Measurements from ENCODE around the gene LCORL.
"Not testable (repeated sequence)": the region's sequence is repeated elsewhere in the genome, so short reads cannot be mapped to it uniquely, and the experiment has no call there.

Gene LCORL

GRCh38 chr4:18014269-18014668 lies 7.3 kb downstream of the LCORL start:
- no peak for DNase-seq

GRCh38 chr4:18012807-18013462 lies 8.6 kb downstream of the LCORL start:
- DNase-seq: no peak

- DNase-seq: no peak
Observed at GRCh38 chr4:18012134-18012806, 9.3 kb downstream of the LCORL start.

GRCh38 chr4:18007625-18008024 lies 13.9 kb downstream of the LCORL start:
- no peak for DNase-seq

GRCh38 chr4:18006432-18006831 lies 15.1 kb downstream of the LCORL start:
- DNase-seq: not testable (repeated sequence)

- no peak for DNase-seq
Observed at GRCh38 chr4:17997129-17997528, 24.4 kb downstream of the LCORL start.

GRCh38 chr4:17995165-17995564 lies 26.4 kb downstream of the LCORL start:
- DNase-seq: no peak

GRCh38 chr4:17985832-17986231 lies 35.7 kb downstream of the LCORL start:
- no peak for DNase-seq

GRCh38 chr4:17981063-17981462 lies 40.5 kb downstream of the LCORL start:
- DNase-seq: no peak

- no peak for DNase-seq
Observed at GRCh38 chr4:17968721-17969120, 52.8 kb downstream of the LCORL start.

- no peak for DNase-seq
Observed at GRCh38 chr4:17967078-17967477, 54.5 kb downstream of the LCORL start.

GRCh38 chr4:17966312-17966711 lies 55.2 kb downstream of the LCORL start:
- DNase-seq: no peak

- DNase-seq: no peak
Observed at GRCh38 chr4:17964576-17964975, 57.0 kb downstream of the LCORL start.

GRCh38 chr4:17962171-17962570 lies 59.4 kb downstream of the LCORL start:
- DNase-seq: no peak

- DNase-seq: no peak
Observed at GRCh38 chr4:17961249-17961648, 60.3 kb downstream of the LCORL start.

- DNase-seq: no peak
Observed at GRCh38 chr4:17958181-17958580, 63.4 kb downstream of the LCORL start.

GRCh38 chr4:17957688-17958087 lies 63.9 kb downstream of the LCORL start:
- DNase-seq: no peak

GRCh38 chr4:17956245-17956644 lies 65.3 kb downstream of the LCORL start:
- no peak for DNase-seq

GRCh38 chr4:17945303-17945702 lies 76.3 kb downstream of the LCORL start:
- DNase-seq: no peak

GRCh38 chr4:17941731-17942130 lies 79.8 kb downstream of the LCORL start:
- DNase-seq: no peak

GRCh38 chr4:17939054-17939453 lies 82.5 kb downstream of the LCORL start:
- DNase-seq: no peak

GRCh38 chr4:17934286-17934685 lies 87.3 kb downstream of the LCORL start:
- DNase-seq: no peak

- no peak for DNase-seq
Observed at GRCh38 chr4:17933126-17933525, 88.4 kb downstream of the LCORL start.

- no peak for DNase-seq
Observed at GRCh38 chr4:17932041-17932440, 89.5 kb downstream of the LCORL start.

GRCh38 chr4:17930256-17930655 lies 91.3 kb downstream of the LCORL start:
- DNase-seq: no peak
